CD14-positive monocyte (primary cell): Measurements from ENCODE around the gene HPS5. TPM values are rescaled to one million over a fixed set of nuclear protein-coding genes. Genes with fewer than 3 reads are reported as not detected.
A peak's percentile ranks its signal among the peaks of the same experiment; 100 is the strongest.

Experiments used
- DNase-seq, 3 donors: peaks; one replicate each; pipeline ENCODE4 v3.0.0-alpha.2; 2011 to 2022
- H2AFZ ChIP-seq: 2 replicates; pipeline ENCODE4 v1.6.0; 2012; ENCODE audit warnings: mild to moderate bottlenecking, low read depth, low read length, inconsistent platforms; ENCODE audit not compliant: insufficient read depth, poor library complexity, severe bottlenecking
- H3K27ac ChIP-seq, 2 donors: 1 replicate in 1 of 2; 2 replicates in 1 of 2; pipeline ENCODE4 v1.5.1; 2012 to 2013; ENCODE audit warnings: low read length in 2 of 2, control low read depth in 1 of 2, inconsistent platforms in 1 of 2, low read depth in 1 of 2, mild to moderate bottlenecking in 1 of 2
- H3K27me3 ChIP-seq, 2 donors: one replicate each; pipeline versions ENCODE4 v1.6.0 to v1.6.1; 2011 to 2013; ENCODE audit warnings: low read length in 2 of 2; ENCODE audit not compliant: control insufficient read depth in 2 of 2, insufficient read depth in 2 of 2
- H3K36me3 ChIP-seq, 2 donors: replicated peaks in 1 of 2; 1 replicate in 1 of 2; 2 replicates in 1 of 2; pipeline versions ENCODE4 v1.5.1 to v1.6.1; 2012 to 2013; ENCODE audit warnings: low read length in 2 of 2, control low read depth in 1 of 2, inconsistent platforms in 1 of 2, mild to moderate bottlenecking in 1 of 2; ENCODE audit not compliant: insufficient read depth in 2 of 2, control insufficient read depth in 1 of 2
- H3K4me1 ChIP-seq, 2 donors: 1 replicate in 1 of 2; 2 replicates in 1 of 2; pipeline versions ENCODE4 v1.5.1 to v1.6.1; 2012 to 2013; ENCODE audit warnings: low read length in 2 of 2, control low read depth in 1 of 2, inconsistent platforms in 1 of 2, mild to moderate bottlenecking in 1 of 2, moderate library complexity in 1 of 2; ENCODE audit not compliant: insufficient read depth in 2 of 2, control insufficient read depth in 1 of 2
- H3K4me2 ChIP-seq: replicated peaks from 2 replicates; pipeline ENCODE3; 2012; ENCODE audit warnings: low read length, moderate library complexity, mild to moderate bottlenecking; ENCODE audit not compliant: poor library complexity, severe bottlenecking; ENCODE audit errors: extremely low read depth
- H3K4me3 ChIP-seq, 3 experiments: fragments of 200-600 bp in 1 of 3; sonication (generic) in 1 of 3; replicated peaks in 1 of 3; 1 replicate in 2 of 3; 2 replicates in 1 of 3; pipeline ENCODE4 v1.5.1; 2011 to 2013; ENCODE audit warnings: low read length in 3 of 3, mild to moderate bottlenecking in 3 of 3, control low read depth in 2 of 3, low read depth in 2 of 3, inconsistent platforms in 1 of 3, moderate library complexity in 1 of 3
- H3K79me2 ChIP-seq: 2 replicates; pipeline ENCODE4 v1.6.0; 2012; ENCODE audit warnings: mild to moderate bottlenecking, control low read depth, inconsistent platforms, low read length, moderate library complexity; ENCODE audit not compliant: insufficient read depth
- H3K9ac ChIP-seq: 2 replicates; pipeline ENCODE4 v1.6.0; 2017; ENCODE audit warnings: low read length, mild to moderate bottlenecking; ENCODE audit not compliant: insufficient read depth, poor library complexity, severe bottlenecking
- H3K9me3 ChIP-seq, 2 donors: replicated peaks in 1 of 2; 1 replicate in 1 of 2; 2 replicates in 1 of 2; pipeline versions ENCODE4 v1.5.1 to v1.6.1; 2012 to 2013; ENCODE audit warnings: low read length in 2 of 2, control low read depth in 1 of 2; ENCODE audit not compliant: control insufficient read depth in 1 of 2, insufficient read depth in 1 of 2
- H4K20me1 ChIP-seq: 2 replicates; pipeline ENCODE4 v1.6.0; 2012; ENCODE audit warnings: mild to moderate bottlenecking, low read length, control low read depth, moderate library complexity; ENCODE audit not compliant: insufficient read depth
- H3K27ac Mint-ChIP-seq, 7 donors: one replicate each; pipeline ENCODE4 v1.8.0; 2020; ENCODE audit warnings: mild to moderate bottlenecking in 7 of 7, mixed read lengths in 7 of 7, moderate library complexity in 6 of 7, inconsistent platforms in 2 of 7
- H3K27me3 Mint-ChIP-seq, 3 donors: one replicate each; pipeline ENCODE4 v1.8.0; 2021 to 2022; ENCODE audit warnings: low read depth in 3 of 3, mild to moderate bottlenecking in 3 of 3, mixed read lengths in 3 of 3, moderate library complexity in 3 of 3, inconsistent platforms in 1 of 3
- H3K36me3 Mint-ChIP-seq, 2 donors: one replicate each; pipeline ENCODE4 v1.8.0; 2020; ENCODE audit warnings: mixed read lengths in 2 of 2, inconsistent platforms in 1 of 2, mild to moderate bottlenecking in 1 of 2
- H3K4me1 Mint-ChIP-seq: one replicate; pipeline ENCODE4 v1.8.0; 2020; ENCODE audit warnings: mild to moderate bottlenecking, mixed read lengths
- H3K4me3 Mint-ChIP-seq, 2 donors: one replicate each; pipeline ENCODE4 v1.8.0; 2020; ENCODE audit warnings: mild to moderate bottlenecking in 2 of 2, mixed read lengths in 2 of 2, moderate library complexity in 1 of 2
- H3K9me3 Mint-ChIP-seq, 7 donors: one replicate each; pipeline ENCODE4 v1.8.0; 2020 to 2022; ENCODE audit warnings: mixed read lengths in 7 of 7, mild to moderate bottlenecking in 6 of 7, moderate library complexity in 6 of 7, inconsistent platforms in 2 of 7
- CTCF ChIP-seq: fragments of 200-600 bp; IDR thresholded peaks from one replicate; pipeline ENCODE4 v1.8.0; 2022; ENCODE audit warnings: antibody characterized with exemption, mild to moderate bottlenecking
- WGBS: methylation state at CpG from one replicate; pipeline ENCODE4 v1.1.5; 2013; ENCODE audit warnings: missing lambda C conversion rate; ENCODE audit not compliant: insufficient coverage; 5-methylcytosine and 5-hydroxymethylcytosine counted together
- intact Hi-C, 2 donors: fragments of 100-400 bp; cut with micrococcal nuclease; formaldehyde crosslinking; loops; one replicate each; pipeline versions ENCODE4 v1.15.0 to v1.15.1; 2023
- polyA plus RNA-seq, 3 donors: library from polyadenylated mRNA; depleted of rRNA in 1 of 3; unstranded in 2 of 3; stranded (reverse) in 1 of 3; fragments of 300-500 nt in 2 of 3; fragments of >200 nt in 1 of 3; fragmentation: Illumina TruSeq in 2 of 3; gene quantifications; 1 replicate in 2 of 3; 2 replicates in 1 of 3; pipeline ENCODE4 v1.2.3, GENCODE V29; 2012 to 2021

Gene HPS5
- polyA plus RNA-seq, 3 donors = 11.4 to 17.7 (median 12.9) TPM

GRCh38 chr11:18366286-18366685 lies 44.3 kb upstream of the HPS5 start:
- Histone ChIP-seq H4K20me1 (no peaks in the 10 kb centered on the region), H2AFZ (no peak overlapping the region), H3K4me2 (no peak overlapping the region), H3K79me2 (no peaks in the 10 kb centered on the region), H3K4me1 (peaks cover 10 to 15% of the 10 kb centered on the region in 2 donors), H3K27me3 (no peaks in the 10 kb centered on the region), H3K36me3 (peaks cover 40 to 73% of the 10 kb centered on the region in 2 donors), H3K4me3 (no peak overlapping the region), H3K9ac (no peak overlapping the region), H3K27ac (peak overlapping the region in 1 of 2 donors; percentile 61), H3K9me3 (no peaks in the 10 kb centered on the region)
- no peaks in the 10 kb centered on the region for H3K27me3 Mint-ChIP-seq
- no peaks in the 10 kb centered on the region for H3K9me3 Mint-ChIP-seq
- 0% methylated on average over 4 of the region's 4 CpGs for WGBS
- peaks cover 52 to 67% of the 10 kb centered on the region in 2 donors for H3K36me3 Mint-ChIP-seq
- no peak for TF ChIP-seq CTCF
- no peak overlapping the region for H3K4me3 Mint-ChIP-seq
- peak overlapping the region in 4 of 7 donors; percentile 38 to 78 (median 71) for H3K27ac Mint-ChIP-seq
- DNase-seq = no peak
- intact Hi-C loops = loop anchor here in 1 of 2 donors (5.0 kb wide), 1 partner anchor 34 kb away; no protein-coding TSS in a partner anchor
- H3K4me1 Mint-ChIP-seq = peaks cover 12% of the 10 kb centered on the region

- no peaks in the 10 kb centered on the region for H3K9me3 ChIP-seq
- intact Hi-C loops = loop anchor here in 1 of 2 donors (5.0 kb wide), 1 partner anchor 33 kb away; no protein-coding TSS in a partner anchor
- peak overlapping the region in 6 of 7 donors; percentile 8 to 89 (median 62) for H3K27ac Mint-ChIP-seq
- H3K27ac ChIP-seq = peak overlapping the region in 1 of 2 donors; percentile 61
- H3K79me2 ChIP-seq = no peaks in the 10 kb centered on the region
- H3K4me1 ChIP-seq = peaks cover 10 to 15% of the 10 kb centered on the region in 2 donors
- no peak for TF ChIP-seq CTCF
- H3K4me1 Mint-ChIP-seq = peaks cover 12% of the 10 kb centered on the region
- no peaks in the 10 kb centered on the region for H3K27me3 Mint-ChIP-seq
- DNase-seq = no peak
- peaks cover 50 to 71% of the 10 kb centered on the region in 2 donors for H3K36me3 Mint-ChIP-seq
- no peaks in the 10 kb centered on the region for H3K9me3 Mint-ChIP-seq
- H3K9ac ChIP-seq = no peak overlapping the region
- H3K27me3 ChIP-seq = no peaks in the 10 kb centered on the region
- H2AFZ ChIP-seq = no peak overlapping the region
- no peak overlapping the region for H3K4me3 Mint-ChIP-seq
- no peaks in the 10 kb centered on the region for H4K20me1 ChIP-seq
- peaks cover 45 to 75% of the 10 kb centered on the region in 2 donors for H3K36me3 ChIP-seq
- 100% methylated on average over 2 of the region's 4 CpGs for WGBS
- no peak overlapping the region for H3K4me3 ChIP-seq
- no peak overlapping the region for H3K4me2 ChIP-seq
Measured at GRCh38 chr11:18365741-18366140, 43.8 kb upstream of the HPS5 start.
